Measurements from ENCODE around the gene AGPAT4. TPM values are rescaled to one million over a fixed set of nuclear protein-coding genes. Genes with fewer than 3 reads are reported as not detected.

AGPAT4 gene
- total RNA-seq, 2 experiments from 2014 or later: 1.9 to 2.5 TPM

- no peak for DNase-seq
- H3K36me3 Mint-ChIP-seq: peaks cover 4% of the 10 kb centered on the region
- no peak overlapping the region for H3K4me3 Mint-ChIP-seq
- H3K27me3 Mint-ChIP-seq: peaks cover 3% of the 10 kb centered on the region
- no peaks in the 10 kb centered on the region for H3K9me3 Mint-ChIP-seq
- no peak overlapping the region for H3K27ac Mint-ChIP-seq
- H3K4me1 Mint-ChIP-seq: peaks cover 16% of the 10 kb centered on the region
Observed at GRCh38 chr6:161270116-161270515, 3.7 kb downstream of the AGPAT4 start.

GRCh38 chr6:161269310-161269709 is 4.6 kb downstream of the AGPAT4 start:
- Mint-ChIP-seq H3K27ac (no peak overlapping the region), H3K4me1 (peaks cover 10% of the 10 kb centered on the region), H3K4me3 (no peak overlapping the region), H3K27me3 (no peaks in the 10 kb centered on the region), H3K36me3 (peaks cover 2% of the 10 kb centered on the region), H3K9me3 (no peaks in the 10 kb centered on the region)
- DNase-seq: no peak

GRCh38 chr6:161268531-161269210 is 5.2 kb downstream of the AGPAT4 start:
- no peaks in the 10 kb centered on the region for H3K27me3 Mint-ChIP-seq
- no peak overlapping the region for H3K4me3 Mint-ChIP-seq
- H3K36me3 Mint-ChIP-seq: peaks cover 2% of the 10 kb centered on the region
- no peak for DNase-seq
- H3K4me1 Mint-ChIP-seq: peaks cover 8% of the 10 kb centered on the region
- H3K27ac Mint-ChIP-seq: no peak overlapping the region
- no peaks in the 10 kb centered on the region for H3K9me3 Mint-ChIP-seq

- no peak for DNase-seq
- Mint-ChIP-seq H3K27ac (no peak overlapping the region), H3K36me3 (peaks cover 2% of the 10 kb centered on the region), H3K4me3 (no peak overlapping the region), H3K4me1 (no peaks in the 10 kb centered on the region), H3K9me3 (no peaks in the 10 kb centered on the region), H3K27me3 (no peaks in the 10 kb centered on the region)
Observed at GRCh38 chr6:161266513-161267230, 7.2 kb downstream of the AGPAT4 start.

GRCh38 chr6:161265975-161266374 is 7.9 kb downstream of the AGPAT4 start:
- H3K27ac Mint-ChIP-seq: no peak overlapping the region
- H3K4me1 Mint-ChIP-seq: no peaks in the 10 kb centered on the region
- H3K27me3 Mint-ChIP-seq: no peaks in the 10 kb centered on the region
- H3K36me3 Mint-ChIP-seq: peaks cover 2% of the 10 kb centered on the region
- no peak overlapping the region for H3K4me3 Mint-ChIP-seq
- H3K9me3 Mint-ChIP-seq: no peaks in the 10 kb centered on the region
- DNase-seq: no peak

GRCh38 chr6:161265554-161265953 is 8.3 kb downstream of the AGPAT4 start:
- DNase-seq: no peak
- Mint-ChIP-seq H3K36me3 (peaks cover 2% of the 10 kb centered on the region), H3K4me1 (no peaks in the 10 kb centered on the region), H3K4me3 (no peak overlapping the region), H3K27ac (no peak overlapping the region), H3K9me3 (no peaks in the 10 kb centered on the region), H3K27me3 (no peaks in the 10 kb centered on the region)

GRCh38 chr6:161264181-161264580 is 9.7 kb downstream of the AGPAT4 start:
- Mint-ChIP-seq H3K27me3 (no peaks in the 10 kb centered on the region), H3K27ac (no peak overlapping the region), H3K36me3 (peaks cover 2% of the 10 kb centered on the region), H3K9me3 (no peaks in the 10 kb centered on the region), H3K4me3 (no peak overlapping the region), H3K4me1 (no peaks in the 10 kb centered on the region)
- no peak for DNase-seq

- no peak for DNase-seq
- Mint-ChIP-seq H3K9me3 (no peaks in the 10 kb centered on the region), H3K27ac (no peak overlapping the region), H3K36me3 (no peaks in the 10 kb centered on the region), H3K27me3 (no peaks in the 10 kb centered on the region), H3K4me3 (no peak overlapping the region), H3K4me1 (no peaks in the 10 kb centered on the region)
Observed at GRCh38 chr6:161261816-161262215, 12.0 kb downstream of the AGPAT4 start.

GRCh38 chr6:161261325-161261724 is 12.5 kb downstream of the AGPAT4 start:
- H3K36me3 Mint-ChIP-seq: no peaks in the 10 kb centered on the region
- no peaks in the 10 kb centered on the region for H3K4me1 Mint-ChIP-seq
- H3K27ac Mint-ChIP-seq: no peak overlapping the region
- no peak overlapping the region for H3K4me3 Mint-ChIP-seq
- no peaks in the 10 kb centered on the region for H3K9me3 Mint-ChIP-seq
- H3K27me3 Mint-ChIP-seq: no peaks in the 10 kb centered on the region
- DNase-seq: no peak

- H3K27me3 Mint-ChIP-seq: no peaks in the 10 kb centered on the region
- no peak overlapping the region for H3K4me3 Mint-ChIP-seq
- no peak overlapping the region for H3K27ac Mint-ChIP-seq
- DNase-seq: no peak
- no peaks in the 10 kb centered on the region for H3K4me1 Mint-ChIP-seq
- no peaks in the 10 kb centered on the region for H3K36me3 Mint-ChIP-seq
- no peaks in the 10 kb centered on the region for H3K9me3 Mint-ChIP-seq
Observed at GRCh38 chr6:161259302-161259701, 14.6 kb downstream of the AGPAT4 start.

- Mint-ChIP-seq H3K27ac (no peak overlapping the region), H3K36me3 (no peaks in the 10 kb centered on the region), H3K9me3 (no peaks in the 10 kb centered on the region), H3K27me3 (no peaks in the 10 kb centered on the region), H3K4me3 (no peak overlapping the region), H3K4me1 (no peaks in the 10 kb centered on the region)
- DNase-seq: no peak
Observed at GRCh38 chr6:161257793-161258457, 15.9 kb downstream of the AGPAT4 start.

- Mint-ChIP-seq H3K36me3 (no peaks in the 10 kb centered on the region), H3K27me3 (no peaks in the 10 kb centered on the region)
Observed at GRCh38 chr6:161256407-161256806, 17.5 kb downstream of the AGPAT4 start.

GRCh38 chr6:161255518-161255917 is 18.3 kb downstream of the AGPAT4 start:
- Mint-ChIP-seq H3K9me3 (no peaks in the 10 kb centered on the region), H3K36me3 (no peaks in the 10 kb centered on the region), H3K4me3 (no peak overlapping the region), H3K4me1 (no peaks in the 10 kb centered on the region), H3K27me3 (no peaks in the 10 kb centered on the region), H3K27ac (no peak overlapping the region)
- no peak for DNase-seq

More at GRCh38 chr6:161256407-161256806, 17.5 kb downstream of the AGPAT4 start:
- Mint-ChIP-seq H3K4me3 (no peak overlapping the region), H3K4me1 (no peaks in the 10 kb centered on the region), H3K27ac (no peak overlapping the region), H3K9me3 (no peaks in the 10 kb centered on the region)
- no peak for DNase-seq

- H3K9me3 Mint-ChIP-seq: no peaks in the 10 kb centered on the region
- H3K4me1 Mint-ChIP-seq: no peaks in the 10 kb centered on the region
- H3K4me3 Mint-ChIP-seq: no peak overlapping the region
- no peak for DNase-seq
- H3K36me3 Mint-ChIP-seq: no peaks in the 10 kb centered on the region
- no peaks in the 10 kb centered on the region for H3K27me3 Mint-ChIP-seq
- no peak overlapping the region for H3K27ac Mint-ChIP-seq
Observed at GRCh38 chr6:161254464-161255253, 19.2 kb downstream of the AGPAT4 start.

- H3K27ac Mint-ChIP-seq: no peak overlapping the region
- H3K36me3 Mint-ChIP-seq: peaks cover 4% of the 10 kb centered on the region
- H3K4me3 Mint-ChIP-seq: no peak overlapping the region
- no peak for DNase-seq
- no peaks in the 10 kb centered on the region for H3K27me3 Mint-ChIP-seq
- no peaks in the 10 kb centered on the region for H3K4me1 Mint-ChIP-seq
- H3K9me3 Mint-ChIP-seq: peaks cover 3% of the 10 kb centered on the region
Observed at GRCh38 chr6:161254126-161254463, 19.8 kb downstream of the AGPAT4 start.
